ENCODE results near the gene MON1B.
A peak's percentile ranks its signal among the peaks of the same experiment; 100 is the strongest.

Gene MON1B

GRCh38 chr16:77197747-77198146 lies 6.8 kb downstream of the MON1B start:
- no peak for TF ChIP-seq CTCF (IDR thresholded peaks at IDR 0.05; ENCODE audit: insufficient read depth, low read depth, low read length, missing control alignments)
- no peak overlapping the region for H3K4me3 ChIP-seq (ENCODE audit: low read depth, low read length)
- no peak for DNase-seq (ENCODE audit: low read depth)

- DNase-seq (ENCODE audit: low read depth), result no peak
- no peak for TF ChIP-seq CTCF (IDR thresholded peaks at IDR 0.05; ENCODE audit: insufficient read depth, low read depth, low read length, missing control alignments)
Observed at GRCh38 chr16:77199211-77199610, 8.2 kb downstream of the MON1B start, which contains the start of gene SYCE1L. SYCE1L (plus strand) TSS chr16:77199408; CDS start chr16:77199452, 44 bp downstream.

GRCh38 chr16:77206533-77206932 lies 15.5 kb downstream of the MON1B start:
- DNase-seq (ENCODE audit: low read depth), result no peak
- TF ChIP-seq CTCF (IDR thresholded peaks at IDR 0.05; ENCODE audit: insufficient read depth, low read depth, low read length, missing control alignments), result no peak
- no peak overlapping the region for H3K4me3 ChIP-seq (ENCODE audit: low read depth, low read length)

More at GRCh38 chr16:77199211-77199610, 8.2 kb downstream of the MON1B start, which contains the start of gene SYCE1L:
- H3K4me3 ChIP-seq (ENCODE audit: low read depth, low read length), result no peak within 1 kb of the TSS

GRCh38 chr16:77207030-77207429 lies 16.0 kb downstream of the MON1B start:
- no peak for TF ChIP-seq CTCF (IDR thresholded peaks at IDR 0.05; ENCODE audit: insufficient read depth, low read depth, low read length, missing control alignments)
- DNase-seq (ENCODE audit: low read depth), result no peak

GRCh38 chr16:77208382-77208781 lies 17.4 kb downstream of the MON1B start:
- DNase-seq (ENCODE audit: low read depth), result no peak
- H3K4me3 ChIP-seq (ENCODE audit: low read depth, low read length), result no peak overlapping the region
- no peak for TF ChIP-seq CTCF (IDR thresholded peaks at IDR 0.05; ENCODE audit: insufficient read depth, low read depth, low read length, missing control alignments)

More at GRCh38 chr16:77207030-77207429, 16.0 kb downstream of the MON1B start:
- H3K4me3 ChIP-seq (ENCODE audit: low read depth, low read length), result no peak overlapping the region

- TF ChIP-seq CTCF (IDR thresholded peaks at IDR 0.05; ENCODE audit: insufficient read depth, low read depth, low read length, missing control alignments), result no peak
- peak overlapping the region; percentile 74 for H3K4me3 ChIP-seq (ENCODE audit: low read depth, low read length)
- peak; percentile 77 for DNase-seq (ENCODE audit: low read depth)
Observed at GRCh38 chr16:77211880-77212740, 21.1 kb downstream of the MON1B start.

Data from GM12865 (cell line).